ENCODE data around the gene TOP2A. TPM values are rescaled to one million over a fixed set of nuclear protein-coding genes. Genes with fewer than 3 reads are reported as not detected.

The TOP2A gene
- total RNA-seq, 1 donor from 2014 or later = 32.4 TPM

DNA sequence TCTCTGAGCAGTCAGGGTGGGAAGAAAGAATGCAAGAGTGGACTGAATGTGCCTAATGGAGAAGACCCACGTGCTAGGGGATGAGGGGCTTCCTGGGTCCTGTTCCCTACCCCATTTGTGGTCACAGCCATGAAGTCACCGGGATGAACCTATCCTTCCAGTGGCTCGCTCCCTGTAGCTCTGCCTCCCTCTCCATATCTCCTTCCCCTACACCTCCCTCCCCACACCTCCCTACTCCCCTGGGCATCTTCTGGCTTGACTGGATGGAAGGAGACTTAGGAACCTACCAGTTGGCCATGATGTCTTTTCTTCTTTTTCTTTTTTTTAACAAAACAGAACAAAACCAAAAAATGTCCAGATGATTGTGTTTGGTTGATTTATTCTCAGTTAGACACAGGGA lies 39.7 kb upstream of the TOP2A start:
- H3K9me3 Mint-ChIP-seq (ENCODE audit: unreplicated experiment) = peaks cover 3% of the 10 kb centered on the region
- no peak for DNase-seq
- H3K27me3 Mint-ChIP-seq (ENCODE audit: unreplicated experiment) = peaks cover 5% of the 10 kb centered on the region
- H3K4me3 Mint-ChIP-seq (ENCODE audit: unreplicated experiment) = no peak overlapping the region
- H3K27ac Mint-ChIP-seq (ENCODE audit: unreplicated experiment) = no peak overlapping the region
- TF ChIP-seq, protein P1, sequence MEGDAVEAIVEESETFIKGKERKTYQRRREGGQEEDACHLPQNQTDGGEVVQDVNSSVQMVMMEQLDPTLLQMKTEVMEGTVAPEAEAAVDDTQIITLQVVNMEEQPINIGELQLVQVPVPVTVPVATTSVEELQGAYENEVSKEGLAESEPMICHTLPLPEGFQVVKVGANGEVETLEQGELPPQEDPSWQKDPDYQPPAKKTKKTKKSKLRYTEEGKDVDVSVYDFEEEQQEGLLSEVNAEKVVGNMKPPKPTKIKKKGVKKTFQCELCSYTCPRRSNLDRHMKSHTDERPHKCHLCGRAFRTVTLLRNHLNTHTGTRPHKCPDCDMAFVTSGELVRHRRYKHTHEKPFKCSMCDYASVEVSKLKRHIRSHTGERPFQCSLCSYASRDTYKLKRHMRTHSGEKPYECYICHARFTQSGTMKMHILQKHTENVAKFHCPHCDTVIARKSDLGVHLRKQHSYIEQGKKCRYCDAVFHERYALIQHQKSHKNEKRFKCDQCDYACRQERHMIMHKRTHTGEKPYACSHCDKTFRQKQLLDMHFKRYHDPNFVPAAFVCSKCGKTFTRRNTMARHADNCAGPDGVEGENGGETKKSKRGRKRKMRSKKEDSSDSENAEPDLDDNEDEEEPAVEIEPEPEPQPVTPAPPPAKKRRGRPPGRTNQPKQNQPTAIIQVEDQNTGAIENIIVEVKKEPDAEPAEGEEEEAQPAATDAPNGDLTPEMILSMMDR (IDR thresholded peaks at IDR 0.05; ENCODE audit: partially characterized antibody, unreplicated experiment) = no peak
- peaks cover 20% of the 10 kb centered on the region for H3K4me1 Mint-ChIP-seq (ENCODE audit: low read depth, unreplicated experiment)
- no peaks in the 10 kb centered on the region for H3K36me3 Mint-ChIP-seq (ENCODE audit: unreplicated experiment)

DNA sequence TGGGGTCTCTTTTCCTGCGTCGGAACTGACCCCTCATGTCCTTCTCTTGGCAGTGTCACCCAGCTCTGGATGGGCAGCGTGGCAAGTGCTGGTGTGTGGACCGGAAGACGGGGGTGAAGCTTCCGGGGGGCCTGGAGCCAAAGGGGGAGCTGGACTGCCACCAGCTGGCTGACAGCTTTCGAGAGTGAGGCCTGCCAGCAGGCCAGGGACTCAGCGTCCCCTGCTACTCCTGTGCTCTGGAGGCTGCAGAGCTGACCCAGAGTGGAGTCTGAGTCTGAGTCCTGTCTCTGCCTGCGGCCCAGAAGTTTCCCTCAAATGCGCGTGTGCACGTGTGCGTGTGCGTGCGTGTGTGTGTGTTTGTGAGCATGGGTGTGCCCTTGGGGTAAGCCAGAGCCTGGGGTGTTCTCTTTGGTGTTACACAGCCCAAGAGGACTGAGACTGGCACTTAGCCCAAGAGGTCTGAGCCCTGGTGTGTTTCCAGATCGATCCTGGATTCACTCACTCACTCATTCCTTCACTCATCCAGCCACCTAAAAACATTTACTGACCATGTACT lies 38.8 kb upstream of the TOP2A start:
- TF ChIP-seq, protein P1 (IDR thresholded peaks at IDR 0.05; ENCODE audit: partially characterized antibody, unreplicated experiment) = no peak
- DNase-seq = no peak
- H3K9me3 Mint-ChIP-seq (ENCODE audit: unreplicated experiment) = peaks cover 6% of the 10 kb centered on the region
- no peaks in the 10 kb centered on the region for H3K36me3 Mint-ChIP-seq (ENCODE audit: unreplicated experiment)
- H3K4me3 Mint-ChIP-seq (ENCODE audit: unreplicated experiment) = no peak overlapping the region
- peaks cover 5% of the 10 kb centered on the region for H3K27me3 Mint-ChIP-seq (ENCODE audit: unreplicated experiment)
- H3K4me1 Mint-ChIP-seq (ENCODE audit: low read depth, unreplicated experiment) = peaks cover 19% of the 10 kb centered on the region
- H3K27ac Mint-ChIP-seq (ENCODE audit: unreplicated experiment) = no peak overlapping the region

DNA sequence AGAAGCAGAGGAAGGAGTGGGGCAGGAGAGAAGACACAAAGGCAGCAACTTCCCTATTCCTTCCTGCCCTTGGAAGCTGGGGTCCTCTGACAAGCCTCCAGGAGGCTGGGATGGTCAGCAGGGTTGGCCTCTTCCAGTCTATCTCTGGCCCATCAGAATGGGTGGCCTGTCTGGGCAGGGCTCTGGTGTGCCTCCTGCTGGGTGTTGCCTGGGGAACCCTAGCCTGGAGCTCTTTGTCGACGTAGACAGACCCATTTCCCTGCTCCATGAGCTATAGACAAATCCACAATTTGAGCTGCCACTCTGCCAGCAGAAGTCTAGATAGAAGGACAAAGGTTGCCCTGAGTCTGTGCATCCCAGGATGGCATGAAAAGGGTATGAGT lies 36.9 kb upstream of the TOP2A start:
- Mint-ChIP-seq H3K4me1 (ENCODE audit: low read depth, unreplicated experiment) (peaks cover 19% of the 10 kb centered on the region), H3K36me3 (ENCODE audit: unreplicated experiment) (no peaks in the 10 kb centered on the region)
- TF ChIP-seq, protein P1 (IDR thresholded peaks at IDR 0.05; ENCODE audit: partially characterized antibody, unreplicated experiment) = no peak

DNA sequence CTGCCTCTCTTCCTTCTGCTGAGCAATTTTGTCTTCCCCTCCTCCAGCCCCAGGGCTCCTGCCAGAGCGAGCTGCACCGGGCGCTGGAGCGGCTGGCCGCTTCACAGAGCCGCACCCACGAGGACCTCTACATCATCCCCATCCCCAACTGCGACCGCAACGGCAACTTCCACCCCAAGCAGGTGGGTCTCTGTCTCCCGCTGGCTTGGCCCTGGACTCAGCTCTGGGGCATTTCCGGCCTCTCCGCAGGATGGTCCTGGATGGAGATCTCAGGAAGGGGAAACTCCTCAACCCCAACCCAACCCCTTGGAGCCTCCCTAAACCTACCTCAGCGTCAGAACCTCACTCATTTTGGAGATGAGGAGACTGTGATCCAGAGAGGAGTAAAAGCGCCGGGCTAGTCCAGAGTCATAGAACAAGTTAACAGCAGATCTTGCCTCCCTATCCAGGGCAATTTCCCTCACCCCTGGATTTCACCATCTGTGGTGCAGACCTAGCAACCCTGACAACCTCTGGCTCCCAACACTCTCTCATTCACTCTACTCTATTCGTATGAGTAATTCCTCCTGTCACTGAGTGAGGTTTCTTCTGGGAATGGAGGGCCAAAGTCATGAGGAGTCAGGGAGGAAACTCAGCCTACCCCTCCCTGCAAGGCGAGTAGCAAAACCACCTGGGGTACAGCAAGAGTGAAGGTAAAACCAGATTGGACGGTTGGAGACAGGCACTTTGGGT lies 36.4 kb upstream of the TOP2A start:
- peaks cover 5% of the 10 kb centered on the region for H3K27me3 Mint-ChIP-seq (ENCODE audit: unreplicated experiment)
- peaks cover 5% of the 10 kb centered on the region for H3K9me3 Mint-ChIP-seq (ENCODE audit: unreplicated experiment)
- TF ChIP-seq, protein P1 (IDR thresholded peaks at IDR 0.05; ENCODE audit: partially characterized antibody, unreplicated experiment) = no peak
- H3K4me1 Mint-ChIP-seq (ENCODE audit: low read depth, unreplicated experiment) = peaks cover 17% of the 10 kb centered on the region
- H3K36me3 Mint-ChIP-seq (ENCODE audit: unreplicated experiment) = no peaks in the 10 kb centered on the region
- H3K27ac Mint-ChIP-seq (ENCODE audit: unreplicated experiment) = no peak overlapping the region
- DNase-seq = no peak
- H3K4me3 Mint-ChIP-seq (ENCODE audit: unreplicated experiment) = no peak overlapping the region

More for the DNA sequence above, 36.9 kb upstream of the TOP2A start:
- Mint-ChIP-seq H3K4me3 (ENCODE audit: unreplicated experiment) (no peak overlapping the region), H3K27me3 (ENCODE audit: unreplicated experiment) (peaks cover 5% of the 10 kb centered on the region), H3K27ac (ENCODE audit: unreplicated experiment) (no peak overlapping the region), H3K9me3 (ENCODE audit: unreplicated experiment) (peaks cover 6% of the 10 kb centered on the region)
- no peak for DNase-seq

DNA sequence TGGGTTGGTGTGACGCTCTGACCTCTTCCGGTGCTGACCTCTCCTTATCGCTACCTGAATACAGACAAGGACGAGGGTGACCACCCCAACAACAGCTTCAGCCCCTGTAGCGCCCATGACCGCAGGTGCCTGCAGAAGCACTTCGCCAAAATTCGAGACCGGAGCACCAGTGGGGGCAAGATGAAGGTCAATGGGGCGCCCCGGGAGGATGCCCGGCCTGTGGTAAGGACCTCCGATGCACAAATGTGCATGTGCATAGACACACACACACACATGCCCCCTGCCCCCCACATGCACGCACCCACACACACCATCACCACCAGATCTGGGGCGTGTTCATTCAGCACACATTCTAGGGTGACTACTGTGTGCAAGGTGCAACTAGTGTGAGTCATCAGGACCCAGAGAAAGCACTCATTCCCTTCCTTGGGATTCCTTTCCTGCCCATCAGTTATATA lies 35.3 kb upstream of the TOP2A start:
- no peak for DNase-seq
- Mint-ChIP-seq H3K4me1 (ENCODE audit: low read depth, unreplicated experiment) (peaks cover 13% of the 10 kb centered on the region), H3K27ac (ENCODE audit: unreplicated experiment) (no peak overlapping the region), H3K4me3 (ENCODE audit: unreplicated experiment) (no peak overlapping the region), H3K9me3 (ENCODE audit: unreplicated experiment) (peaks cover 4% of the 10 kb centered on the region), H3K27me3 (ENCODE audit: unreplicated experiment) (peaks cover 4% of the 10 kb centered on the region), H3K36me3 (ENCODE audit: unreplicated experiment) (no peaks in the 10 kb centered on the region)
- TF ChIP-seq, protein P1 (IDR thresholded peaks at IDR 0.05; ENCODE audit: partially characterized antibody, unreplicated experiment) = no peak
